Measurements from ENCODE around the gene TMA7B.

The TMA7B gene

GRCh38 chr22:40007853-40008710 is 47.9 kb downstream of the TMA7B start:
- H3K27ac ChIP-seq (ENCODE audit: low read depth, low read length): no peak overlapping the region
- H3K4me1 ChIP-seq (ENCODE audit: control insufficient read depth, insufficient read depth, low read length): no peaks in the 10 kb centered on the region
- H3K27me3 ChIP-seq (ENCODE audit: control insufficient read depth, insufficient read depth, low read length): peaks cover 2% of the 10 kb centered on the region
- no peak overlapping the region for H3K4me3 ChIP-seq (ENCODE audit: low read length)
- no peaks in the 10 kb centered on the region for H3K36me3 ChIP-seq (ENCODE audit: control insufficient read depth, insufficient read depth, low read length)
- no peak overlapping the region for H3K9ac ChIP-seq (ENCODE audit: low read length)

GRCh38 chr22:40008726-40009291 is 48.6 kb downstream of the TMA7B start:
- Histone ChIP-seq H3K4me1 (ENCODE audit: control insufficient read depth, insufficient read depth, low read length) (no peaks in the 10 kb centered on the region), H3K27me3 (ENCODE audit: control insufficient read depth, insufficient read depth, low read length) (peaks cover 2% of the 10 kb centered on the region), H3K27ac (ENCODE audit: low read depth, low read length) (no peak overlapping the region), H3K9ac (ENCODE audit: low read length) (no peak overlapping the region), H3K4me3 (ENCODE audit: low read length) (no peak overlapping the region), H3K36me3 (ENCODE audit: control insufficient read depth, insufficient read depth, low read length) (no peaks in the 10 kb centered on the region)

- peaks cover 2% of the 10 kb centered on the region for H3K27me3 ChIP-seq (ENCODE audit: control insufficient read depth, insufficient read depth, low read length)
- no peak overlapping the region for H3K27ac ChIP-seq (ENCODE audit: low read depth, low read length)
- H3K36me3 ChIP-seq (ENCODE audit: control insufficient read depth, insufficient read depth, low read length): no peaks in the 10 kb centered on the region
- no peak overlapping the region for H3K4me3 ChIP-seq (ENCODE audit: low read length)
- no peak overlapping the region for H3K9ac ChIP-seq (ENCODE audit: low read length)
- H3K4me1 ChIP-seq (ENCODE audit: control insufficient read depth, insufficient read depth, low read length): no peaks in the 10 kb centered on the region
These were observed 49.1 kb downstream of the TMA7B start for GRCh38 chr22:40009292-40009774.

- Histone ChIP-seq H3K4me3 (ENCODE audit: low read length) (no peak overlapping the region), H3K9ac (ENCODE audit: low read length) (no peak overlapping the region), H3K36me3 (ENCODE audit: control insufficient read depth, insufficient read depth, low read length) (no peaks in the 10 kb centered on the region), H3K27ac (ENCODE audit: low read depth, low read length) (no peak overlapping the region), H3K27me3 (ENCODE audit: control insufficient read depth, insufficient read depth, low read length) (peaks cover 2% of the 10 kb centered on the region), H3K4me1 (ENCODE audit: control insufficient read depth, insufficient read depth, low read length) (no peaks in the 10 kb centered on the region)
These were observed 49.9 kb downstream of the TMA7B start for GRCh38 chr22:40009951-40010671.

GRCh38 chr22:40010746-40011145 is 50.5 kb downstream of the TMA7B start:
- H3K36me3 ChIP-seq (ENCODE audit: control insufficient read depth, insufficient read depth, low read length): no peaks in the 10 kb centered on the region
- peaks cover 2% of the 10 kb centered on the region for H3K27me3 ChIP-seq (ENCODE audit: control insufficient read depth, insufficient read depth, low read length)
- H3K4me3 ChIP-seq (ENCODE audit: low read length): no peak overlapping the region
- H3K4me1 ChIP-seq (ENCODE audit: control insufficient read depth, insufficient read depth, low read length): no peaks in the 10 kb centered on the region
- H3K27ac ChIP-seq (ENCODE audit: low read depth, low read length): no peak overlapping the region
- no peak overlapping the region for H3K9ac ChIP-seq (ENCODE audit: low read length)
